Stimulated activated CD4-positive, alpha-beta T cell treated with anti-CD3 and anti-CD28 coated beads, Interleukin-1b, Interleukin-23, amount 100 ng/mL, for 1 hour (primary cell): ENCODE data around the gene SH3TC1.

Experiments
- DNase-seq, 2 donors: peaks; one replicate each; pipeline ENCODE4 v3.0.0-alpha.2; 2020; ENCODE audit warnings: low read depth in 2 of 2

The SH3TC1 gene

GRCh38 chr4:8198206-8198905, 734 bp upstream of the SH3TC1 start:
- no peak for DNase-seq

GRCh38 chr4:8199594-8200301, 658 bp downstream of the SH3TC1 start:
- DNase-seq, result no peak

GRCh38 chr4:8200302-8200975, 1.3 kb downstream of the SH3TC1 start:
- no peak for DNase-seq

GRCh38 chr4:8201321-8201781, 2.3 kb downstream of the SH3TC1 start:
- no peak for DNase-seq

- no peak for DNase-seq
Observed at GRCh38 chr4:8202108-8203051, 3.3 kb downstream of the SH3TC1 start.

GRCh38 chr4:8203052-8203401, 3.9 kb downstream of the SH3TC1 start:
- no peak for DNase-seq

GRCh38 chr4:8203817-8204216, 4.7 kb downstream of the SH3TC1 start:
- DNase-seq, result no peak

- DNase-seq, result no peak
Observed at GRCh38 chr4:8204576-8205227, 5.6 kb downstream of the SH3TC1 start.

GRCh38 chr4:8205241-8205707, 6.2 kb downstream of the SH3TC1 start:
- no peak for DNase-seq

GRCh38 chr4:8205749-8206611, 6.9 kb downstream of the SH3TC1 start:
- DNase-seq, result no peak

GRCh38 chr4:8207314-8207713, 8.2 kb downstream of the SH3TC1 start:
- DNase-seq, result no peak

- no peak for DNase-seq
Observed at GRCh38 chr4:8208565-8208964, 9.5 kb downstream of the SH3TC1 start.

GRCh38 chr4:8209181-8209874, 10.2 kb downstream of the SH3TC1 start:
- DNase-seq, result no peak

GRCh38 chr4:8210010-8210409, 10.9 kb downstream of the SH3TC1 start:
- no peak for DNase-seq

- DNase-seq, result no peak
Observed at GRCh38 chr4:8210616-8211015, 11.5 kb downstream of the SH3TC1 start.

GRCh38 chr4:8211251-8211650, 12.2 kb downstream of the SH3TC1 start:
- no peak for DNase-seq

GRCh38 chr4:8211737-8212581, 12.9 kb downstream of the SH3TC1 start:
- no peak for DNase-seq

- no peak for DNase-seq
Observed at GRCh38 chr4:8212622-8213021, 13.5 kb downstream of the SH3TC1 start.

GRCh38 chr4:8213121-8213520, 14.0 kb downstream of the SH3TC1 start:
- DNase-seq, result no peak
